Activated CD8-positive, alpha-beta memory T cell treated with anti-CD3 and anti-CD28 coated beads for 48 hours (primary cell): ENCODE measurements around the gene C1QTNF9B.
"Not testable (repeated sequence)": the region's sequence is repeated elsewhere in the genome, so short reads cannot be mapped to it uniquely, and the experiment has no call there.

Experiments
- DNase-seq, 3 experiments: peaks; one replicate each; pipeline ENCODE4 v3.0.0-alpha.2; 2020; ENCODE audit warnings: low read depth in 2 of 3, low spot score in 2 of 3

Gene C1QTNF9B

GRCh38 chr13:23894746-23895145 is 2.6 kb downstream of the C1QTNF9B start:
- not testable (repeated sequence) for DNase-seq

GRCh38 chr13:23893791-23894190 is 3.5 kb downstream of the C1QTNF9B start:
- DNase-seq = not testable (repeated sequence)

GRCh38 chr13:23889615-23890607 is 7.4 kb downstream of the C1QTNF9B start:
- no peak for DNase-seq

GRCh38 chr13:23888658-23889614 is 8.4 kb downstream of the C1QTNF9B start, which contains the start of gene MIPEP:
MIPEP (minus strand) TSS chr13:23889400; CDS start chr13:23889320, 80 bp downstream.
- DNase-seq = peak; percentile 83 to 85 (median 83)

GRCh38 chr13:23884361-23884760 is 12.9 kb downstream of the C1QTNF9B start:
- DNase-seq = not testable (repeated sequence)

GRCh38 chr13:23883255-23883654 is 14.0 kb downstream of the C1QTNF9B start:
- DNase-seq = no peak

- DNase-seq = not testable (repeated sequence)
These were observed 15.9 kb downstream of the C1QTNF9B start for GRCh38 chr13:23881402-23881800.

GRCh38 chr13:23880493-23881401 is 16.6 kb downstream of the C1QTNF9B start:
- DNase-seq = not testable (repeated sequence)

- no peak for DNase-seq
These were observed 20.0 kb downstream of the C1QTNF9B start for GRCh38 chr13:23877286-23877685.

- no peak for DNase-seq
These were observed 21.0 kb downstream of the C1QTNF9B start for GRCh38 chr13:23876265-23876664.

GRCh38 chr13:23871616-23872220 is 25.6 kb downstream of the C1QTNF9B start:
- no peak for DNase-seq

GRCh38 chr13:23870356-23871140 is 26.8 kb downstream of the C1QTNF9B start:
- no peak for DNase-seq

GRCh38 chr13:23868521-23868920 is 28.8 kb downstream of the C1QTNF9B start:
- no peak for DNase-seq

GRCh38 chr13:23867027-23867491 is 30.2 kb downstream of the C1QTNF9B start:
- DNase-seq = no peak

- DNase-seq = no peak
These were observed 30.8 kb downstream of the C1QTNF9B start for GRCh38 chr13:23866420-23867026.

- no peak for DNase-seq
These were observed 31.4 kb downstream of the C1QTNF9B start for GRCh38 chr13:23865906-23866305.

GRCh38 chr13:23865026-23865425 is 32.3 kb downstream of the C1QTNF9B start:
- DNase-seq = no peak

- no peak for DNase-seq
These were observed 36.0 kb downstream of the C1QTNF9B start for GRCh38 chr13:23861310-23861709.

GRCh38 chr13:23859904-23860303 is 37.4 kb downstream of the C1QTNF9B start:
- no peak for DNase-seq
